ENCODE results near the gene SLX9.

SLX9 gene, protein sequence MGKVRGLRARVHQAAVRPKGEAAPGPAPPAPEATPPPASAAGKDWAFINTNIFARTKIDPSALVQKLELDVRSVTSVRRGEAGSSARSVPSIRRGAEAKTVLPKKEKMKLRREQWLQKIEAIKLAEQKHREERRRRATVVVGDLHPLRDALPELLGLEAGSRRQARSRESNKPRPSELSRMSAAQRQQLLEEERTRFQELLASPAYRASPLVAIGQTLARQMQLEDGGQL

DNA sequence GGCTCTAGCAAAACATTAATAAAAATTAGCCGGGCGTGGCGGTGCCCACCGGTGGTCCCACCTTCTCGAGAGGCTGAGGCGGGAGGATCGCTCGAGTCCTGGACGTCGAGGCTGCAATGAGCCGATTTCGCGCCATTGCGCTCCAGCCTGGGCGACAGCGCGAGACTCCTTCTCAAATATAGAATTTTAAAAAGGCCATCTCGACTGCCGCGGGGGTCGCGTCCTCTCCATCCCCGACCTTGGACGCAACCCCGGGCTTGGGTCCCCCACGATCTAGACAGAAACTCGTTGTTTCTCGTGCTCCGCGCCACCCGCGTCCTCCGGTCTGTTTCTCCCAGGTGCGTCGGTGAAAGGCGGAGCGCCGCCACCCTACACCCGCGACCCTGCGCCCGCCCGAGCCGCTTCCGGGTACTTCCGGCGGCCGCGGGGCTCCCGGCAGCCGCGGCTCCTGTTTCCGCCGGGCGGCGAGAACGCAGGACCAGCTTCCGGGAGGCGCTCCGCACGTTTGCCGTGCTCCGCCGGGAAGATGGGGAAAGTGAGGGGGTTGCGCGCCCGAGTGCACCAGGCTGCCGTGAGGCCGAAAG, at the start of gene SLX9:
SLX9 (plus strand) TSS at position 498 of the 584 bp plus-strand sequence; CDS start at position 527, 29 bp downstream.
- TF ChIP-seq POLR2A (IDR thresholded peaks at IDR 0.05; ENCODE audit: low read length) (peak; percentile 82), GATA1 (IDR thresholded peaks at IDR 0.05; ENCODE audit: low read depth, low read length) (no peak)
- peak; percentile 89 to 91 for DNase-seq

DNA sequence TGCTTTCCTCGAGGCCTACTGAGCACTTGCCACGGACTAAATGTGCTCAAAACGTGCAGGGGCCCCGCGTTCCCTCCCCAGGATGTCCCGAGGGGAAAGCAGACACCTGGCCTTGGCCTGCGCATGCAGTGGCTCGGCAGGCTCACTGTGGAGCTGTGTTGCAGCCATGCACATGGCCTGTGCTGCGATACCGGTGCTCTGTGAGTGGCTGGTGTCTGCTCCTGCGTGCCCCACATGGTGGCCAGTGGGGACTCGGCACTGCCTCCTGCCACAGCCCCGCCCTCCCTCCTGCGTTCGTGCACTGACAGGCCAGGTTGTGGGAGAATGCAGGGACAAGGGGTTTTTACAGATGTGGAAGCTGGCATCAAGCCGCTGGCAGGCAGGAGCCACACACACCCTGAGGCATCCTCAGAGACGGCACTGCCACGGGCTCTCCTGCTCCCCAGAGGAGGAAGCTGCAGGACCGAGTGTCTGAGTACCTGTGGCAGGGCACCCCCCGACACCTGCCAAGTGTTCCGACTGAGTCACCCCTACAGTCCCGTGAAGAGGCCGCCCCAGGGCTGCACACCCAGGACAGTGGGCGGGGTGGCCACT, 49.4 kb upstream of the SLX9 start:
- no peak for DNase-seq
- TF ChIP-seq POLR2A (IDR thresholded peaks at IDR 0.05; ENCODE audit: low read length) (no peak), GATA1 (IDR thresholded peaks at IDR 0.05; ENCODE audit: low read depth, low read length) (no peak)

DNA sequence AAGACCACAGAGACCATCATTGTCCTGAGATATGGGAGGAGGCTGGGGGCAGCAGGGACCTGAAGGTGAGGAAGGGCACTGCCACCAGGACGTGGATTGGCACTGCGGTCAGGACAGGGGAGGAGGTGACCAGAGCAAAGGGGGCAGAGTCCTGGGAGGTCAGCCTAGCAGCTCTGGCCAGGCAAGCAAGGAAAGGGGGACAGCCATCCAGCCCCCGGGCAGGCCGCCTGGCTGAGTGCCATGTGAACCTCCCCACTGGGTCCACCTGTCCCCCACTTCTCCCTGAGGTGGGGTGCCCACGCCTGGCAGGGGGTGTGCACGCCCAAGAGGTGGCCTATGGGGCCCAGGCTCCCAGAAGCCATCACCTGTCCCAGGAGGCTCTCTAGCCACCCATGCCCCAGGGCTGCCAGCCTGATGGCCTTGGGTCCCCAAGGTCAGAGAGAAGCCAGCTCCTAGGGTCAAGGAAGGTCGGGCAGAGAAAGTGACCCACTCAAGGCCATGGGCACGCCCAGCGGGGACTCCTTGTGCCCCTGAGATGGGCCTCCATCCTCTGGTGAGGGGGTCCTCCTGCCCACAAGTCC, 48.8 kb upstream of the SLX9 start:
- TF ChIP-seq POLR2A (IDR thresholded peaks at IDR 0.05; ENCODE audit: low read length) = no peak
- no peak for TF ChIP-seq GATA1 (IDR thresholded peaks at IDR 0.05; ENCODE audit: low read depth, low read length)
- DNase-seq = no peak

DNA sequence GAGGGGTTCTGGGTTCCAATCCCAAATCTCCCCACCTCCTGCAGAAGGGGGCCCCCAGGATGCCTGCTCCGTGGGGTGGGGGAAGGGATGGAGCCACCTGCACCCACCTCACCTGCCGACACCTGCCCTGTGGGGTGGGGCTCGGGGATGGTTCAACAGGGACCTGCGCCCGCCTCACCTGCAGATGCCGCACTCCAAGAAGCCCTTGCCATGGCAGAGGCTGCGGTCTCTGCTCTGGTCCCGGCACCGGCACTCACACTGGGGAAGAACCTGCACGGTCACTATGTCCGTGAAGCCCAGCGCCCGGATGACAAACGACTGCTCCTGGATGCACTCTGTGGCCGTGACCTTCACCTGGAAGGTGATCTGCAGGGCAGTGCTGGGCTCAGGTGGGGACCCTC, 48.2 kb upstream of the SLX9 start:
- DNase-seq = no peak
- no peak for TF ChIP-seq POLR2A (IDR thresholded peaks at IDR 0.05; ENCODE audit: low read length)
- no peak for TF ChIP-seq GATA1 (IDR thresholded peaks at IDR 0.05; ENCODE audit: low read depth, low read length)

DNA sequence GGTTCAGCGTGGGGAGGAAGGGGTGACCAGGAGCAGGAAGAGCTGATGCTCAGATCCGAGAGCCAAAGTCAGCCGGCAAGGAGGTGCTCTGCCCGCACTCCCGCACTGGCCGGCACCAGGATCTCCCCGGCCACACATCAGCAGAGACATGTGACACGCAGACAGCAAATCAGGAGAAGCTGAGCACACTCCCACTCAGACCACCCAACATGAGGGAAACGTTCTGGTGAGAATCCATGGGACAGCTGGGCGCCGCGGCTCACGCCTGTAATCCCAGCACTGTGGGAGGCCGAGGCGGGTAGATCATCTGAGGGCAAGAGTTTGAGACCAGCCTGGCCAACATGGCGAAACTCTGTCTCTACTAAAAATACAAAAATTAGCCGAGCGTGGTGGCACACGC, 47.7 kb upstream of the SLX9 start:
- no peak for TF ChIP-seq POLR2A (IDR thresholded peaks at IDR 0.05; ENCODE audit: low read length)
- DNase-seq = no peak

DNA sequence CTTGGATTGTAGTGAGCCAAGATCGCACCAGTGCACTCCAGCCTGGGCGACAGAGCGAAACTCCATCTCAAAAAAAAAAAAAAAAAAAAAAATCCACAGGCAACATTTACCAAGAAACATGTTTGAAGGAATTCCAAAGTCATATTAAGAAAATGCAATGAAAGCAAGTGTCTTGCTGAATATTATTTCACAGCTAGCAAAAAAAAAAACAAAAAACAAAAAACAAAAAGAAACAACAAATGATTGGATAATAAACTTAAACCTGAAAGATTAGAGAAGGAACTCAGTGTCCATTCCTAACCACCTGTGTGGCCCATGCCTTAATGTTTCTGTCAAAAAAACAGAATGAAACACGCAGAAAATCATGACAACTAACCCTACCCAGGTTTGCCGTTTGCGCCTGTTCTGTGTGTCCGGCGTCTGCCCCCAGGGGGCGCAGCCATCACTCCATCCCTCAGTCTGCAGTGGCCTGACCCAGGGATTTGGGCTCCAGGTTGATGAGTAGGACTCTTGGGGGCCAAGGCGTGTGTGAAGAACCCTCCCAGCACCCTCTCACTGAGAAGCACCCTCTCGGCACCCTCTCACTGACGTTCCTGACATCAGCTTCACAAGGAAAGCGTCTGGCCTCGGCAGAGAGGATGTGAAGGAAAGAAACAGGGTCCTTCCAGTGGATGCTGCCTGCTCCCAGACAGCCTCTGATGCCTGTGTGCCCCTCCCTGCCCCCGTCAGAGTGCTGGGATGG, 47.1 kb upstream of the SLX9 start:
- TF ChIP-seq POLR2A (IDR thresholded peaks at IDR 0.05; ENCODE audit: low read length) = no peak
- TF ChIP-seq GATA1 (IDR thresholded peaks at IDR 0.05; ENCODE audit: low read depth, low read length) = no peak
- DNase-seq = peak; percentile 54 to 78

DNA sequence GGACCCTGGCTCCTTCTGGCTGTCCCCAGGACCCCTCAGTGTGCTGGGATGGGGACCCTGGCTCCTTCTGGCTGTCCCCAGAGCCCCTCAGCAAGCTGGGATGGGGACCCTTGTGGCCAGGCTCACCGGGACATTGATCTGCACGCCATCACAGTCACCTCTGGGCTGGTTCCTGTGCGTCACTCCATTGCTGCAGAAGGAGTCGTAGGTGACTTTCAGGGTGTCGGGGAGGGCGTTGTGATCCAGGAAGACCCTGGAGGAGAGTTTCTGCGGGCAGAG, 46.6 kb upstream of the SLX9 start:
- DNase-seq = no peak
- TF ChIP-seq GATA1 (IDR thresholded peaks at IDR 0.05; ENCODE audit: low read depth, low read length) (no peak), POLR2A (IDR thresholded peaks at IDR 0.05; ENCODE audit: low read length) (no peak)

DNA sequence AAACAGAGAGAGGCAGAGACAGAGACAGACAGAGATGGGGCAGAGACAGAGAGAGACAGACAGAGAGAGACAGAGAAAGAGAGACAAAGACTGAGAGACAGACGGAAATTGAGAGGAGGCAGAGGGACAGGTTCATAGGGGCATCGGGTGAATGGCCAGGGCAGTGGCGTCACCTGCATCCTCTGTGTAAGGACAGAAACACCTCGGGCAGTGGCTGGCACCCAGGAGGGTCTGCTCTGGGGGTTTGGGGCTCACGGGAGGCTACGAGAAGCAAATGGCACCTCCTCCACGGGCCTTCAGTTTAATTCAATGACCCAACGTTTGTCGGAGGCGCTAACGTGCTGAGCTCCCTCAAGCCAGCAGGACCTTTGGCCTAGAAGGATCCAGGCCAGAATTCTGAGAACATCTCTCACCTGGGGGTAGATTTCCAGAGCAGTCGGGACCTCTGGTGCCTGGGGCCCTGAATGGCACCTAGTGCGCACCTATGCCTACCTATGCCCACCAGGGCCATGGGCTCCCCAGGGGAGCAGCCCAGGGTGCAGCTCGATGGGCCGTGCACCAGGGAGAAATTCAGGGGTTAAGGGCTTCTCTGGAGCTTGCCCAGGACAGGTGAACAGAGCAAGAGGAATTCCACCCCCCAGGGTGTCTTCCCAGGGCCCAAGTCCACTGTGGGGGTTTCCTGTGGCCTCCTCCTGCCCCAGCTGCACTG, 45.7 kb upstream of the SLX9 start:
- TF ChIP-seq POLR2A (IDR thresholded peaks at IDR 0.05; ENCODE audit: low read length) = no peak
- no peak for TF ChIP-seq GATA1 (IDR thresholded peaks at IDR 0.05; ENCODE audit: low read depth, low read length)
- no peak for DNase-seq

DNA sequence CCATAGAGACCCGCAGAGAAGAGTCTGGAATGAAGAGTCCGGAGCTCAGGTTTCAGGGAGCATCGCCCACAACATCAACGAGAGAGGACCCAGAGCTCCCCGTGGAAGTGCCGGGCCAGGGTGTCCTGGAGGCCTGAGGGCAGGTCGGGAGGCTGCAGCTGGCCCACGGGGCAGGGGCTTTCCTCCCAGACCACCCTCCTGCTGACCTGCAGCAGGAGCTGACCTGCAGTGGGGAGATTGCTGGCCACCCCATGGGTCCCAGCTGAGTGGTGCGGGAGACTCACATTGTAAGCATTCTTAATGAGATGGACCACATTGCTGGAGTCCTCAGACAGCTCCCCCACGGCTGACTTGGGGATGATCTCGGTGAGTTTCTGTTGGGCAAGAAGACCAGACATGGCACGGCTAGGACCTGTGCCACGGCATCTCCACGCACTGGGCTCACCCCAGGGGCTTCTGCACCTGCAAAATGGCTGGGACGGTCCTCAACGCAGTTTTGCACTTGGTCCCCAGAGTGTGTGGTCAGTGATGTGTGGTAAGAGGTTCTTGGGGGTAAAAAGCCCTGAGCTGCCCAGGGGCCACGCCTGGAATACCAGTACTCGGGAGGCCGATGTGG, 45.0 kb upstream of the SLX9 start:
- DNase-seq = no peak
- TF ChIP-seq POLR2A (IDR thresholded peaks at IDR 0.05; ENCODE audit: low read length) (no peak), GATA1 (IDR thresholded peaks at IDR 0.05; ENCODE audit: low read depth, low read length) (no peak)

DNA sequence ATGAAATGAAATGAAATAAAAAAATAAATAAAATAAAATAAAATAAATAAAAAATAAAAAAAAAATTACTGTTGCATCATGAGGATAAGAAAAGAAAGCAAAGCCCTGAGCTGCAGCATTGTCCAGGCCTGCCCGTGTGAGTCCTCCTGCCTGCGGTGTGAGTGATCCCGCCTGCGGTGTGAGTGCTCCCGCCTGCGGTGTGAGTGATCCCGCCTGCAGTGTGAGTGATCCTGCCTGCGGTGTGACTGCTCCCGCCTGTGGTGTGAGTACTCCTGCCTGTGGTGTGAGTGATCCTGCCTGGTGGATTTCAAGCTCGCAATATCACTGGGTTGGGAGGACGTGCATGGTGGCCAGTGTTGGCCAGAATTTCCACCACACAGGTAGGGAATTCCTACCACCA, 44.0 kb upstream of the SLX9 start:
- no peak for DNase-seq
- TF ChIP-seq GATA1 (IDR thresholded peaks at IDR 0.05; ENCODE audit: low read depth, low read length) (no peak), POLR2A (IDR thresholded peaks at IDR 0.05; ENCODE audit: low read length) (no peak)

DNA sequence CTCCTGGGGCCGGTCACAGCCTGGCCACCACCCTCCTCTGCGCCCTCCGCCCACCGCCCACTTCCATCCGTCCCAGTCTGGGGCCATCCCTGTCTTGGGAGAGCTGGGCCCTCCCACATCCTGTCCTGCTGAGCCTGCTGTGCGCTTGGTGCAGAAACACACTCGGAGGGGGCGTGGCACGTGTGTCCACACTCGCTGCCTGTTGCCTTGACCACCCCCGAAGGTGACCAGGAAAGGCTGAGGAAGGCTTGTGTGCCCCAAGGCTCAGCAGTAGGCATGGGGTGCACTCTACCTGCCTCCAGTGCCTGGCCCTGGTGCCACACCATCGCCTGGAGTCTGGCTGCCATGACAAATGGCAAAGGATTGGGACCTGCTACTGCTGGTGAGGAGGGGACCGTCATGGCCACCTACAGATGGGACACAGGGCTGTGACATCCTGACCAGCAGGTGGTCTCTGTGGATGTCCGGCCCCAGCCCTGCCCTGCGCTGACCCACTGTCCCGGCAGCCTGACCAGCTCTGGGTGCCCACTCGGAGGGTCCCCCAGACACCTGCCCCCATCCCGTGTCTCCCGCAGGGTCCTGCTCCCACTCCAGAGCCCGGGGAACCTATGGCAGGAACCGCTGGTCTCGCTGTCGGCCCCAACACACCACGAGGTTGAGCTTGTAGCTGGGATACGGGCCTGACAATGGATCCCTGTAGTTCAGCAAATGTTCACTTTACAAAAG, 43.1 kb upstream of the SLX9 start:
- DNase-seq = no peak
- TF ChIP-seq GATA1 (IDR thresholded peaks at IDR 0.05; ENCODE audit: low read depth, low read length) (no peak), POLR2A (IDR thresholded peaks at IDR 0.05; ENCODE audit: low read length) (no peak)

DNA sequence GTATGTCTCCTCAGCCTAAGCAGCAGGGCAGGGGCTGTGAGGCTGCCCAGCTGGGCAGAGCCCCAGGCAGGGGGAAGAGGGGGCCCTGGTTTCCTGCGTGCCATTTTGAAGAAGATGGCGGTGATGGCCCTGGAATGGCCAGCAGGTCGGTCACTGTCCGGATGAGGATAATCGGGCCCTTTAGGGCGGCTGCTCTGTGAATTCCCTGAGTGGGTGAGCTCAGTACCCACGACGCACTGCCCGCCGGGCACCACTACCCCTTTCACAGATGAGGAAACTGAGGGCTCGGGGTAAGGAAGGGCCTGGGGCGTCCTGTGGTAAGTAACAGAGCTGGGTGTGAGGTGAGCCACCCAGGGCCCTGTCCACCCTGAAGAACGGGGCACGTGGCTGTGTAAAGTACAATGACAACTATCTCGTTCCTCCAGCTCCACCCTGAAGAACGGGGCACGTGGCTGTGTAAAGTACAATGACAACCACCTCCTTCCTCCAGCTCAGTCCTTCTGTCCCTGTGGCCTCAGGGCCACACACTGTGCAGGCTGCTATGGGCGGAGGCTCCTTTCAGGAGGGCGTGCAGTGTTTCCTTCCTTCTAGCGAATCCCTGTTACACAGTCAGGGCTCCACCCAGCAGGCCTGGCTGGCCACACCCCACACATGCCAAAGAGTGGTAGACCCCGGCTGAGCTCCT, 42.4 kb upstream of the SLX9 start:
- TF ChIP-seq POLR2A (IDR thresholded peaks at IDR 0.05; ENCODE audit: low read length) (no peak), GATA1 (IDR thresholded peaks at IDR 0.05; ENCODE audit: low read depth, low read length) (no peak)
- peak; percentile 17 to 22 for DNase-seq

Measured in erythroblast (primary cell).